GM21737 (cell line): ENCODE data around the gene TAGLN.

Experiments
- ATAC-seq: cut with Tn5 transposase; IDR thresholded peaks from one replicate; pipeline ENCODE4 v1.9.1; 2021; ENCODE audit warnings: mild to moderate bottlenecking, moderate library complexity; ENCODE audit not compliant: unreplicated experiment

The TAGLN gene

GRCh38 chr11:117199053-117199915 lies at the start of gene TAGLN:
Gene TAGLN, plus strand, starts transcription at chr11:117199370. Its CDS starts 3,644 bp downstream, at chr11:117203014.
- ATAC-seq = no peak

- ATAC-seq = no peak
These were observed 47.1 kb upstream of the TAGLN start for GRCh38 chr11:117152066-117152465.

- ATAC-seq = no peak
These were observed 44.7 kb upstream of the TAGLN start for GRCh38 chr11:117154468-117154867.

- ATAC-seq = no peak
These were observed 41.7 kb upstream of the TAGLN start for GRCh38 chr11:117157507-117157906.

GRCh38 chr11:117159892-117160291 lies 39.3 kb upstream of the TAGLN start:
- no peak for ATAC-seq

- ATAC-seq = no peak
These were observed 38.3 kb upstream of the TAGLN start for GRCh38 chr11:117160826-117161225.

- no peak for ATAC-seq
These were observed 32.7 kb upstream of the TAGLN start for GRCh38 chr11:117166491-117166890.

GRCh38 chr11:117169736-117170135 lies 29.4 kb upstream of the TAGLN start:
- no peak for ATAC-seq

GRCh38 chr11:117170210-117170609 lies 29.0 kb upstream of the TAGLN start:
- ATAC-seq = no peak

- no peak for ATAC-seq
These were observed 28.2 kb upstream of the TAGLN start for GRCh38 chr11:117171007-117171403.

GRCh38 chr11:117171404-117172061 lies 27.6 kb upstream of the TAGLN start:
- no peak for ATAC-seq

GRCh38 chr11:117172724-117173421 lies 26.3 kb upstream of the TAGLN start:
- no peak for ATAC-seq

- no peak for ATAC-seq
These were observed 24.1 kb upstream of the TAGLN start for GRCh38 chr11:117175104-117175503.

- ATAC-seq = no peak
These were observed 23.4 kb upstream of the TAGLN start for GRCh38 chr11:117175781-117176180.

GRCh38 chr11:117176186-117176585 lies 23.0 kb upstream of the TAGLN start:
- no peak for ATAC-seq

- ATAC-seq = no peak
These were observed 21.5 kb upstream of the TAGLN start for GRCh38 chr11:117177534-117178209.

GRCh38 chr11:117178210-117179034 lies 20.7 kb upstream of the TAGLN start, which contains the start of gene SIDT2:
Gene SIDT2, plus strand, starts transcription at chr11:117178743. Its CDS starts 521 bp downstream, at chr11:117179264.
- peak; percentile 90 for ATAC-seq

- peak; percentile 15 for ATAC-seq
These were observed 19.8 kb upstream of the TAGLN start for GRCh38 chr11:117179048-117179999.

GRCh38 chr11:117180020-117180419 lies 19.1 kb upstream of the TAGLN start:
- no peak for ATAC-seq
